Measurements from ENCODE around the gene HEPACAM2. TPM values are rescaled to one million over a fixed set of nuclear protein-coding genes. Genes with fewer than 3 reads are reported as not detected.

HEPACAM2 gene
- not detected for total RNA-seq

- peaks cover 9% of the 10 kb centered on the region for H3K27me3 Mint-ChIP-seq (ENCODE audit: low read depth)
These were observed at the start of gene HEPACAM2 for GRCh38 chr7:93226310-93226709. Gene HEPACAM2, minus strand, starts transcription at chr7:93226469.

GRCh38 chr7:93265220-93265619 lies 39.0 kb upstream of the HEPACAM2 start:
- CTCF ChIA-PET: interaction anchor here (1.2 kb wide), 1 partner anchor 19 kb away, joined by 3 read pairs; no protein-coding TSS in a partner anchor
- no peak overlapping the region for H3K4me3 Mint-ChIP-seq

More at GRCh38 chr7:93226310-93226709, at the start of gene HEPACAM2:
- Mint-ChIP-seq H3K4me1 (ENCODE audit: low read depth) (peaks cover 13% of the 10 kb centered on the region), H3K9me3 (ENCODE audit: insufficient read depth) (no peaks in the 10 kb centered on the region), H3K27ac (no peak within 1 kb of the TSS), H3K4me3 (no peak within 1 kb of the TSS), H3K36me3 (ENCODE audit: low read depth) (no peaks in the 10 kb centered on the region)
- ATAC-seq (no peak), DNase-seq (no peak)
- ChIA-PET CTCF (no interaction called here), POLR2A (no interaction called here)

GRCh38 chr7:93262535-93262934 lies 36.3 kb upstream of the HEPACAM2 start:
- CTCF ChIA-PET: no interaction called here
- ATAC-seq (no peak), DNase-seq (no peak)
- Mint-ChIP-seq H3K27ac (no peak overlapping the region), H3K4me1 (ENCODE audit: low read depth) (no peaks in the 10 kb centered on the region), H3K4me3 (no peak overlapping the region), H3K27me3 (ENCODE audit: low read depth) (no peaks in the 10 kb centered on the region), H3K36me3 (ENCODE audit: low read depth) (no peaks in the 10 kb centered on the region), H3K9me3 (ENCODE audit: insufficient read depth) (no peaks in the 10 kb centered on the region)
- POLR2A ChIA-PET: no interaction called here

More at GRCh38 chr7:93265220-93265619, 39.0 kb upstream of the HEPACAM2 start:
- H3K9me3 Mint-ChIP-seq (ENCODE audit: insufficient read depth): no peaks in the 10 kb centered on the region
- DNase-seq (no peak), ATAC-seq (no peak)
- no peaks in the 10 kb centered on the region for H3K27me3 Mint-ChIP-seq (ENCODE audit: low read depth)
- no peaks in the 10 kb centered on the region for H3K4me1 Mint-ChIP-seq (ENCODE audit: low read depth)
- POLR2A ChIA-PET: no interaction called here
- H3K27ac Mint-ChIP-seq: no peak overlapping the region
- no peaks in the 10 kb centered on the region for H3K36me3 Mint-ChIP-seq (ENCODE audit: low read depth)

DNA sequence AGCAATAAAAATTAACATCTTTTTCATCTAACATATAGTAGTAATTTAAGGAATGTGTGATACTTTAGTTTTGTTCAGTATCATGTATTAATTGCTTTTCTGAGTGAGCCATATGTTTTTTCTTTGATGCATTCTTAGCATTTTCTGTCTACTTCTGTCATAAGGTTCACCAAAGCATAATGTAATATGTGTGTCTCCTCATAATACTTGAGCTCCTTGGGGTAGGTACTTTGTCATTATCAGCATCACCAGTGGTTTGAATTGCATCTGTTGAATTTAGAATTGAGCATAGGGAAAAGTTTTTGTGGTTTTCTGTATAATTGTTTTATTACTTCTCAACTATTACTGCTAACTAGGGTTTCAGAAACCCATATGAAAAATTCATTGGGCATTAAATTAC lies 32.4 kb upstream of the HEPACAM2 start:
- Mint-ChIP-seq H3K36me3 (ENCODE audit: low read depth) (no peaks in the 10 kb centered on the region), H3K4me3 (no peak overlapping the region), H3K27ac (no peak overlapping the region), H3K4me1 (ENCODE audit: low read depth) (no peaks in the 10 kb centered on the region), H3K27me3 (ENCODE audit: low read depth) (no peaks in the 10 kb centered on the region), H3K9me3 (ENCODE audit: insufficient read depth) (no peaks in the 10 kb centered on the region)
- no peak for DNase-seq
- ChIA-PET CTCF (interaction anchor here (0.6 to 1.0 kb wide), 2 partner anchors 13 to 30 kb away, joined by 3 read pairs; no protein-coding TSS in a partner anchor), POLR2A (no interaction called here)
- no peak for ATAC-seq

DNA sequence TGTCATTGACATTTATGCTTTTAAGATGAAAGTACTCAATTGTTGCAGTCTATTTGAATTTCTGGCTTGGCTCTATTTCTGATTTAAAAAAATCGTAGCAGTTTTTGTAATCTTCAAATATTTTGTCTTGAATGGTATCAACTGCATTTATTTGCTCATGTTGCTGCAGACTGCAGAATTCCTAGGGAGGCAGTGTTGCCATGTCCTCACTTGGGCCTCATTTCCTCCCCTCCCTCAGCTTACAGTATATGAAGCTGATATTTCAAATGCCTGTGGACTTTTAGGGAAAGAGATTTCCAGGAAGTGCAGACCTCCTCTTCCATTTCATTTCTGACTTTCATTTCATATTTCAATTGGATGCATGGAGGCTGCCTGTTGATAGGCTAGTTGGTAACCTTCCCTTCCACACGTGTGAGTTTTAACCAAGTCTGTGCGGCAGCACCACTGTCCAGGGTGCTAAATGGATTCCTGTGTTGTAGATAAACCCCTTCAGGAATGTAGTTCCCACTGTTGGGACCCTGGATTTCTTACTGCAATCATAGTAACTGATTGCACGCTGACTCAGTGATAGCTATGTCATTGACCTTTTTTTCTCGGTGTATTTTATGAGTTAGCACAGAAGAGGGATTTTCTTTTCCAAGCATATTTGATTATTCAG lies 23.4 kb upstream of the HEPACAM2 start:
- POLR2A ChIA-PET: no interaction called here
- Mint-ChIP-seq H3K4me3 (no peak overlapping the region), H3K27ac (no peak overlapping the region), H3K27me3 (ENCODE audit: low read depth) (no peaks in the 10 kb centered on the region), H3K36me3 (ENCODE audit: low read depth) (no peaks in the 10 kb centered on the region), H3K9me3 (ENCODE audit: insufficient read depth) (no peaks in the 10 kb centered on the region), H3K4me1 (ENCODE audit: low read depth) (no peaks in the 10 kb centered on the region)
- ATAC-seq: no peak
- CTCF ChIA-PET: no interaction called here
- DNase-seq: no peak

GRCh38 chr7:93245525-93246432 lies 19.5 kb upstream of the HEPACAM2 start:
- ChIA-PET POLR2A (no interaction called here), CTCF (interaction anchor here (0.6 to 3.9 kb wide), 15 partner anchors 9 to 651 kb away, joined by 3 to 29 read pairs (median 4); partner anchors contain the start of gene VPS50)
- no peak overlapping the region for H3K27ac Mint-ChIP-seq
- ATAC-seq (no peak), DNase-seq (no peak)
- no peaks in the 10 kb centered on the region for H3K4me1 Mint-ChIP-seq (ENCODE audit: low read depth)
- no peak overlapping the region for H3K4me3 Mint-ChIP-seq
- no peaks in the 10 kb centered on the region for H3K36me3 Mint-ChIP-seq (ENCODE audit: low read depth)
- H3K27me3 Mint-ChIP-seq (ENCODE audit: low read depth): no peaks in the 10 kb centered on the region
- H3K9me3 Mint-ChIP-seq (ENCODE audit: insufficient read depth): no peaks in the 10 kb centered on the region

- ATAC-seq: no peak
- ChIA-PET CTCF (interaction anchor here (3.3 to 4.2 kb wide), 2 partner anchors 13 to 309 kb away, joined by 19 to 21 read pairs; no protein-coding TSS in a partner anchor), POLR2A (interaction anchor here (0.7 kb wide), 1 partner anchor 10 kb away, joined by 3 read pairs; the partner anchor contains the start of gene VPS50)
- Mint-ChIP-seq H3K4me3 (no peak overlapping the region), H3K9me3 (ENCODE audit: insufficient read depth) (no peaks in the 10 kb centered on the region), H3K4me1 (ENCODE audit: low read depth) (no peaks in the 10 kb centered on the region), H3K27me3 (ENCODE audit: low read depth) (no peaks in the 10 kb centered on the region), H3K27ac (no peak overlapping the region), H3K36me3 (ENCODE audit: low read depth) (no peaks in the 10 kb centered on the region)
- DNase-seq: no peak
These were observed 15.8 kb upstream of the HEPACAM2 start for GRCh38 chr7:93242106-93242505.

DNA sequence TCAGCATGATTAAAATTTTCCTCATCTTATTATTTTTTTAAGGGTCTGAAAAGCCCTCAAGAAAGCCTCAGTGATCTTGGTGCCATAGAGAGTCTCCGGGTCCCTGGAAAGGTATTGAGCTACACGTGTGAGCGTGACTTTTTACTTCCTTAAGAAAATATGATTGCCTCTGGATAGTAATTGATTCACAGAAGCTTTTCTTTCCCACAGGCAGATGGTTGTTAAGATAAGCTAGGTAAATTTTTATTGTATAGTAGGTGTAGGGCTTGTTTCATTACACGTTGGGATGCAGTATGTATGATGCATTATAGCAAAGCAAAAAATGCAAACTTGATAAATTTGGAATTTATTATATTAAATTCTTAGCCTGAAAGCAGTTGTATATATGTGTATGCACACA lies 13.6 kb upstream of the HEPACAM2 start:
- CTCF ChIA-PET: interaction anchor here (1.0 to 4.2 kb wide), 3 partner anchors 11 to 311 kb away, joined by 3 to 19 read pairs (median 3); no protein-coding TSS in a partner anchor
- no peak overlapping the region for H3K4me3 Mint-ChIP-seq
- no peak overlapping the region for H3K27ac Mint-ChIP-seq
- no peaks in the 10 kb centered on the region for H3K36me3 Mint-ChIP-seq (ENCODE audit: low read depth)
- POLR2A ChIA-PET: no interaction called here
- H3K27me3 Mint-ChIP-seq (ENCODE audit: low read depth): no peaks in the 10 kb centered on the region
- ATAC-seq (no peak), DNase-seq (no peak)
- H3K9me3 Mint-ChIP-seq (ENCODE audit: insufficient read depth): no peaks in the 10 kb centered on the region
- H3K4me1 Mint-ChIP-seq (ENCODE audit: low read depth): no peaks in the 10 kb centered on the region

GRCh38 chr7:93238748-93239147 lies 12.5 kb upstream of the HEPACAM2 start:
- peaks cover under 1% of the 10 kb centered on the region for H3K4me1 Mint-ChIP-seq (ENCODE audit: low read depth)
- POLR2A ChIA-PET: no interaction called here
- CTCF ChIA-PET: interaction anchor here (1.0 to 4.2 kb wide), 2 partner anchors 10 to 312 kb away, joined by 3 to 19 read pairs; no protein-coding TSS in a partner anchor
- no peak for ATAC-seq
- H3K4me3 Mint-ChIP-seq: no peak overlapping the region
- no peaks in the 10 kb centered on the region for H3K9me3 Mint-ChIP-seq (ENCODE audit: insufficient read depth)
- H3K27me3 Mint-ChIP-seq (ENCODE audit: low read depth): no peaks in the 10 kb centered on the region
- H3K36me3 Mint-ChIP-seq (ENCODE audit: low read depth): no peaks in the 10 kb centered on the region
- H3K27ac Mint-ChIP-seq: no peak overlapping the region
- no peak for DNase-seq

- Mint-ChIP-seq H3K4me1 (ENCODE audit: low read depth) (peaks cover 3% of the 10 kb centered on the region), H3K27me3 (ENCODE audit: low read depth) (no peaks in the 10 kb centered on the region), H3K27ac (no peak overlapping the region), H3K36me3 (ENCODE audit: low read depth) (no peaks in the 10 kb centered on the region), H3K4me3 (no peak overlapping the region), H3K9me3 (ENCODE audit: insufficient read depth) (no peaks in the 10 kb centered on the region)
- DNase-seq (no peak), ATAC-seq (no peak)
- ChIA-PET CTCF (no interaction called here), POLR2A (no interaction called here)
These were observed 11.9 kb upstream of the HEPACAM2 start for GRCh38 chr7:93238131-93238530.

GRCh38 chr7:93235541-93235940 lies 9.3 kb upstream of the HEPACAM2 start:
- ATAC-seq (no peak), DNase-seq (no peak)
- Mint-ChIP-seq H3K27me3 (ENCODE audit: low read depth) (peaks cover 2% of the 10 kb centered on the region), H3K4me1 (ENCODE audit: low read depth) (peaks cover 8% of the 10 kb centered on the region), H3K36me3 (ENCODE audit: low read depth) (no peaks in the 10 kb centered on the region), H3K9me3 (ENCODE audit: insufficient read depth) (no peaks in the 10 kb centered on the region), H3K27ac (no peak overlapping the region), H3K4me3 (no peak overlapping the region)
- ChIA-PET POLR2A (interaction anchor here (0.6 kb wide), 1 partner anchor 117 kb away, joined by 3 read pairs; no protein-coding TSS in a partner anchor), CTCF (interaction anchor here (1.0 kb wide), 1 partner anchor 10 kb away, joined by 5 read pairs; no protein-coding TSS in a partner anchor)

DNA sequence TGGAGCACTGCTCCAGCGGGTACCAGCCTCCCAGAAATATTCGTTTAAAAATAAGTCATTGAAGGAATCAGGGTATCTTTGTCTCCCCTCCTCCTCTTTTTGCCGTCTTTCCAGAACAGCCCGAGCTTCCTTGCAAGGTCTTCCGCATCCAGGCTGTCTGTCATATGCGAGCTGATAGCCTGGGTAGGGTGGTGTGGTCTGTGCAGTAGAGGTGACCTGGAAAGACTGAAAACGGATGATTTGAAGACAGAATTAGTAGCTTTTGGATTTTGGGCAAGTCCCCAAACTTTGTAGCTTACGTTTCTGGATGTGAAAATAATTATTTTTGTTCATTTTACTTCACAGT lies 6.4 kb upstream of the HEPACAM2 start:
- CTCF ChIA-PET: interaction anchor here (1.1 to 2.5 kb wide), 6 partner anchors 9 to 210 kb away, joined by 3 to 20 read pairs (median 5); no protein-coding TSS in a partner anchor
- peak; percentile 10 for ATAC-seq
- H3K27me3 Mint-ChIP-seq (ENCODE audit: low read depth): peaks cover 6% of the 10 kb centered on the region

More for the DNA sequence above, 6.4 kb upstream of the HEPACAM2 start:
- Mint-ChIP-seq H3K36me3 (ENCODE audit: low read depth) (no peaks in the 10 kb centered on the region), H3K27ac (peak overlapping the region; percentile 97), H3K9me3 (ENCODE audit: insufficient read depth) (no peaks in the 10 kb centered on the region), H3K4me3 (peak overlapping the region; percentile 98), H3K4me1 (ENCODE audit: low read depth) (peaks cover 19% of the 10 kb centered on the region)
- POLR2A ChIA-PET: interaction anchor here (0.7 to 1.9 kb wide), 3 partner anchors 96 to 619 kb away, joined by 3 to 10 read pairs (median 3); partner anchors contain the start of gene SAMD9
- no peak for DNase-seq
